Ishikawa (cell line): ENCODE data around the gene HJURP.
A peak's percentile ranks its signal among the peaks of the same experiment; 100 is the strongest.

Experiments
- CEBPB ChIP-seq: IDR thresholded peaks from 2 replicates; pipeline ENCODE4 v1.6.1; 2012
- CREB1 ChIP-seq: IDR thresholded peaks from 2 replicates; pipeline ENCODE4 v1.6.1; 2012; ENCODE audit warnings: low read depth
- EGR1 ChIP-seq: IDR thresholded peaks from 2 replicates; pipeline ENCODE4 v1.6.1; 2012
- EP300 ChIP-seq: IDR thresholded peaks from 2 replicates; pipeline ENCODE4 v1.6.1; 2012; ENCODE audit warnings: borderline replicate concordance
- FOXM1 ChIP-seq: IDR thresholded peaks from 2 replicates; pipeline ENCODE4 v1.6.1; 2012; ENCODE audit warnings: low read depth, borderline replicate concordance
- MAX ChIP-seq: IDR thresholded peaks from 2 replicates; pipeline ENCODE4 v1.6.1; 2012
- NFIC ChIP-seq: IDR thresholded peaks from 2 replicates; pipeline ENCODE4 v1.6.1; 2012
- RAD21 ChIP-seq: IDR thresholded peaks from 2 replicates; pipeline ENCODE4 v1.6.1; 2012; ENCODE audit warnings: low read depth
- REST ChIP-seq: IDR thresholded peaks from 2 replicates; pipeline ENCODE4 v1.6.1; 2012; ENCODE audit warnings: low read depth, mild to moderate bottlenecking
- TAF1 ChIP-seq: IDR thresholded peaks from 2 replicates; pipeline ENCODE4 v1.6.1; 2012; ENCODE audit warnings: low read depth, mild to moderate bottlenecking
- TCF12 ChIP-seq: IDR thresholded peaks from 2 replicates; pipeline ENCODE4 v1.6.1; 2012; ENCODE audit warnings: low read depth
- TEAD4 ChIP-seq: IDR thresholded peaks from 2 replicates; pipeline ENCODE4 v1.6.1; 2012
- USF1 ChIP-seq: IDR thresholded peaks from 2 replicates; pipeline ENCODE4 v1.6.1; 2012
- YY1 ChIP-seq: IDR thresholded peaks from 2 replicates; pipeline ENCODE4 v1.6.1; 2012; ENCODE audit warnings: low read depth
- ZBTB7A ChIP-seq: IDR thresholded peaks from 2 replicates; pipeline ENCODE4 v1.6.1; 2012; ENCODE audit warnings: low read depth

Gene HJURP

GRCh38 chr2:233838726-233839446, 15.4 kb downstream of the HJURP start:
- TF ChIP-seq MAX = no peak
- no peak for TF ChIP-seq CREB1
- TF ChIP-seq TAF1 = no peak
- TF ChIP-seq EP300 = no peak
- no peak for TF ChIP-seq REST
- TF ChIP-seq TCF12 = no peak
- no peak for TF ChIP-seq USF1
- no peak for TF ChIP-seq RAD21
- no peak for TF ChIP-seq EGR1
- TF ChIP-seq NFIC = no peak
- no peak for TF ChIP-seq YY1
- no peak for TF ChIP-seq FOXM1
- no peak for TF ChIP-seq TEAD4
- TF ChIP-seq ZBTB7A = no peak
- no peak for TF ChIP-seq CEBPB

GRCh38 chr2:233838251-233838650, 16.1 kb downstream of the HJURP start:
- TF ChIP-seq MAX = no peak
- TF ChIP-seq NFIC = peak; percentile 50

- TF ChIP-seq NFIC = no peak
- no peak for TF ChIP-seq TAF1
- no peak for TF ChIP-seq RAD21
- no peak for TF ChIP-seq USF1
- TF ChIP-seq EP300 = no peak
- TF ChIP-seq FOXM1 = no peak
- TF ChIP-seq TEAD4 = no peak
- no peak for TF ChIP-seq EGR1
- TF ChIP-seq CEBPB = no peak
- no peak for TF ChIP-seq CREB1
- TF ChIP-seq MAX = no peak
Observed at GRCh38 chr2:233837694-233838229, 16.6 kb downstream of the HJURP start.

- TF ChIP-seq ZBTB7A = no peak
- no peak for TF ChIP-seq TCF12
- TF ChIP-seq YY1 = no peak
- no peak for TF ChIP-seq REST
- TF ChIP-seq RAD21 = no peak
- TF ChIP-seq CREB1 = no peak
Observed at GRCh38 chr2:233836359-233836758, 18.0 kb downstream of the HJURP start.

GRCh38 chr2:233835230-233836186, 18.8 kb downstream of the HJURP start:
- TF ChIP-seq CEBPB = no peak
- no peak for TF ChIP-seq REST
- TF ChIP-seq CREB1 = no peak
- no peak for TF ChIP-seq EGR1
- TF ChIP-seq EP300 = no peak
- no peak for TF ChIP-seq FOXM1
- no peak for TF ChIP-seq TCF12
- no peak for TF ChIP-seq USF1
- TF ChIP-seq TEAD4 = no peak
- no peak for TF ChIP-seq YY1
- TF ChIP-seq RAD21 = no peak
